Neural progenitor cell (in vitro differentiated cells): ENCODE measurements around the gene CFAP299. TPM values are rescaled to one million over a fixed set of nuclear protein-coding genes. Genes with fewer than 3 reads are reported as not detected.
"Not testable (repeated sequence)": the region's sequence is repeated elsewhere in the genome, so short reads cannot be mapped to it uniquely, and the experiment has no call there.

Experiments
- DNase-seq: peaks from one replicate; pipeline ENCODE4 v3.0.0-alpha.2; 2016; ENCODE audit warnings: low spot score
- H2AFZ ChIP-seq: fragments of 200-600 bp; sonication (generic); replicated peaks from 2 replicates; pipeline ENCODE4 v1.6.1; 2016; ENCODE audit warnings: antibody characterized with exemption
- H3F3A ChIP-seq: fragments of 200-600 bp; sonication (generic); 2 replicates; pipeline ENCODE4 v1.6.1; 2016; ENCODE audit warnings: antibody characterized with exemption, low read depth
- H3K27ac ChIP-seq: fragments of 200-600 bp; sonication (generic); 2 replicates; pipeline ENCODE4 v1.5.1; 2016; ENCODE audit warnings: mild to moderate bottlenecking
- H3K27me3 ChIP-seq: fragments of 200-600 bp; sonication (generic); 2 replicates; pipeline ENCODE4 v1.6.1; 2016; ENCODE audit warnings: mild to moderate bottlenecking, moderate library complexity
- H3K36me3 ChIP-seq: fragments of 200-600 bp; sonication (generic); 2 replicates; pipeline ENCODE4 v1.5.1; 2016
- H3K4me1 ChIP-seq: fragments of 200-600 bp; sonication (generic); 2 replicates; pipeline ENCODE4 v1.6.1; 2016; ENCODE audit warnings: mixed run types
- H3K4me2 ChIP-seq: fragments of 200-600 bp; sonication (generic); 2 replicates; pipeline ENCODE4 v1.6.1; 2016
- H3K4me3 ChIP-seq: fragments of 200-600 bp; sonication (generic); 2 replicates; pipeline ENCODE4 v1.5.1; 2016
- H3K79me2 ChIP-seq: fragments of 200-600 bp; sonication (generic); 2 replicates; pipeline ENCODE4 v1.6.1; 2016; ENCODE audit warnings: low read depth
- H3K9ac ChIP-seq: fragments of 200-600 bp; sonication (generic); 2 replicates; pipeline ENCODE4 v1.6.1; 2016
- H3K9me3 ChIP-seq: fragments of 200-600 bp; sonication (generic); 2 replicates; pipeline ENCODE4 v1.5.1; 2016; ENCODE audit warnings: low read depth
- H4K20me1 ChIP-seq: fragments of 200-600 bp; sonication (generic); 2 replicates; pipeline ENCODE4 v1.6.1; 2016; ENCODE audit warnings: low read depth
- H3K27ac Mint-ChIP-seq: 3 replicates; pipeline ENCODE4 v1.8.0; 2021; ENCODE audit warnings: mixed read lengths
- H3K27me3 Mint-ChIP-seq: 2 replicates; pipeline ENCODE4 v1.8.0; 2022; ENCODE audit warnings: low read depth, mild to moderate bottlenecking, inconsistent platforms, moderate library complexity, mixed read lengths; ENCODE audit not compliant: insufficient read depth
- H3K36me3 Mint-ChIP-seq: 3 replicates; pipeline ENCODE4 v1.8.0; 2021; ENCODE audit warnings: mixed read lengths
- H3K4me1 Mint-ChIP-seq: 3 replicates; pipeline ENCODE4 v1.8.0; 2021; ENCODE audit warnings: mixed read lengths
- H3K4me3 Mint-ChIP-seq: 3 replicates; pipeline ENCODE4 v1.8.0; 2021; ENCODE audit warnings: mild to moderate bottlenecking, moderate library complexity, mixed read lengths
- H3K9me3 Mint-ChIP-seq: 3 replicates; pipeline ENCODE4 v1.8.0; 2020; ENCODE audit warnings: mixed read lengths
- EZH2 ChIP-seq: fragments of 200-600 bp; sonication (generic); IDR thresholded peaks from 2 replicates; pipeline ENCODE4 v1.6.1; 2017; ENCODE audit warnings: antibody characterized with exemption, mild to moderate bottlenecking, moderate library complexity
- EZH2phosphoT487 ChIP-seq: fragments of 200-600 bp; sonication (generic); IDR thresholded peaks from 2 replicates; pipeline ENCODE4 v1.6.1; 2017; ENCODE audit warnings: antibody characterized with exemption
- total RNA-seq: library from RNA; depleted of rRNA; stranded (reverse); fragments of >200 nt; gene quantifications from 2 replicates; pipeline ENCODE4 v1.2.3, GENCODE V29; 2015; ENCODE audit warnings: low replicate concordance
- TF ChIP-seq, protein P1 (sequence below): fragments of 200-600 bp; sonication (generic); IDR thresholded peaks from 2 replicates; pipeline ENCODE4 v1.5.1; 2017; ENCODE audit warnings: antibody characterized with exemption, mild to moderate bottlenecking

Gene CFAP299
- total RNA-seq, 1 donor from 2014 or later, result not detected

GRCh38 chr4:80434238-80434637, 98.7 kb downstream of the CFAP299 start:
- H3F3A ChIP-seq, result no peaks in the 10 kb centered on the region
- H3K36me3 ChIP-seq, result no peaks in the 10 kb centered on the region
- Mint-ChIP-seq H3K9me3 (no peaks in the 10 kb centered on the region), H3K36me3 (no peaks in the 10 kb centered on the region), H3K27me3 (no peaks in the 10 kb centered on the region), H3K4me1 (no peaks in the 10 kb centered on the region), H3K27ac (no peak overlapping the region), H3K4me3 (no peak overlapping the region)
- H4K20me1 ChIP-seq, result no peaks in the 10 kb centered on the region
- H3K4me2 ChIP-seq, result no peak overlapping the region
- peaks cover 4% of the 10 kb centered on the region for H3K4me1 ChIP-seq
- H3K9ac ChIP-seq, result no peak overlapping the region
- no peak overlapping the region for H3K27ac ChIP-seq
- H2AFZ ChIP-seq, result no peak overlapping the region
- no peak for DNase-seq
- H3K27me3 ChIP-seq, result no peaks in the 10 kb centered on the region
- no peaks in the 10 kb centered on the region for H3K9me3 ChIP-seq
- no peaks in the 10 kb centered on the region for H3K79me2 ChIP-seq
- TF ChIP-seq, protein P1, sequence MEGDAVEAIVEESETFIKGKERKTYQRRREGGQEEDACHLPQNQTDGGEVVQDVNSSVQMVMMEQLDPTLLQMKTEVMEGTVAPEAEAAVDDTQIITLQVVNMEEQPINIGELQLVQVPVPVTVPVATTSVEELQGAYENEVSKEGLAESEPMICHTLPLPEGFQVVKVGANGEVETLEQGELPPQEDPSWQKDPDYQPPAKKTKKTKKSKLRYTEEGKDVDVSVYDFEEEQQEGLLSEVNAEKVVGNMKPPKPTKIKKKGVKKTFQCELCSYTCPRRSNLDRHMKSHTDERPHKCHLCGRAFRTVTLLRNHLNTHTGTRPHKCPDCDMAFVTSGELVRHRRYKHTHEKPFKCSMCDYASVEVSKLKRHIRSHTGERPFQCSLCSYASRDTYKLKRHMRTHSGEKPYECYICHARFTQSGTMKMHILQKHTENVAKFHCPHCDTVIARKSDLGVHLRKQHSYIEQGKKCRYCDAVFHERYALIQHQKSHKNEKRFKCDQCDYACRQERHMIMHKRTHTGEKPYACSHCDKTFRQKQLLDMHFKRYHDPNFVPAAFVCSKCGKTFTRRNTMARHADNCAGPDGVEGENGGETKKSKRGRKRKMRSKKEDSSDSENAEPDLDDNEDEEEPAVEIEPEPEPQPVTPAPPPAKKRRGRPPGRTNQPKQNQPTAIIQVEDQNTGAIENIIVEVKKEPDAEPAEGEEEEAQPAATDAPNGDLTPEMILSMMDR, result no peak
- TF ChIP-seq EZH2phosphoT487, result no peak
- no peak overlapping the region for H3K4me3 ChIP-seq

GRCh38 chr4:80438016-80438415, 102.5 kb downstream of the CFAP299 start:
- Mint-ChIP-seq H3K4me3 (no peak overlapping the region), H3K9me3 (no peaks in the 10 kb centered on the region), H3K27ac (no peak overlapping the region), H3K36me3 (no peaks in the 10 kb centered on the region), H3K4me1 (no peaks in the 10 kb centered on the region), H3K27me3 (peaks cover 2% of the 10 kb centered on the region)
- Histone ChIP-seq H3F3A (no peaks in the 10 kb centered on the region), H3K4me2 (no peak overlapping the region), H3K36me3 (no peaks in the 10 kb centered on the region), H2AFZ (no peak overlapping the region), H3K4me1 (peaks cover 8% of the 10 kb centered on the region), H4K20me1 (no peaks in the 10 kb centered on the region), H3K9ac (no peak overlapping the region), H3K27me3 (no peaks in the 10 kb centered on the region), H3K4me3 (no peak overlapping the region), H3K79me2 (no peaks in the 10 kb centered on the region), H3K9me3 (no peaks in the 10 kb centered on the region), H3K27ac (no peak overlapping the region)
- TF ChIP-seq EZH2 (no peak), EZH2phosphoT487 (no peak)
- TF ChIP-seq, protein P1, result no peak
- DNase-seq, result no peak

DNA sequence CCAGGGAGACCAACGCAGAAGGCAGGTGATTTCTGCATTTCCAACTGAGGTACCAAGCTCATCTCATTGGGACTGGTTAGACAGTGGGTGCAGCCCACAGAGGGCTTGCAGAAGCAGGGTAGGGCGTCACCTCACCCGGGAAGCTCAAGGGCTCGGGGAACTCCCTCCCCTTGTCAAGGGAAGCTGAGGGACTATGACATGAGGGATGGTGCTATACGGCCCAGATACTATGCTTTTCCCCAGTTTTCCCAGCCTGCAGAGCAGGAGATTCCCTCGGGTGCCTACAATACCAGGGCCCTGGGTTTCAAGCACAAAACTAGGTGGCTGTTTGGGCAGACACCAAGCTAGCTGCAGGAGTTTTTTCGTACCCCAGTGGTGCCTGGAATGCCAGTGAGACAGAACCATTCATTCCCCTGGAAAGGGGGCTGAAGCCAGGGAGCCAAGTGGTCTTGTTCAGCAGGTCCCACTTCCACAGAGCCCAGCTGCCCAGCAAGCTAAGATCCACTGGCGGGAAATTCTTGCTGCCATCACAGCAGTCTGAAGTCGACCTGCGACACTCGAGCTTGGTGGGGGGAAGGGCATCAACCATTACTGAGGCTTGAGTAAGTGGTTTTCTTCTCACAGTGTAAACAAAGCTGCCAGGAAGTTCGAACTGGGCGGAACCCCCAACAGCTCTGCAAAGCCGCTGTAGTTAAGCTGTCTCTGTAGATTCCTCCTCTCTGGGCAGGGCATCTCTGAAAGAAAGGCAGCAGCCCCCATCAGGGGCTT, 103.9 kb downstream of the CFAP299 start:
- DNase-seq, result peak; percentile 48
- H3K9ac ChIP-seq, H4K20me1 ChIP-seq, H3K4me3 Mint-ChIP-seq, H3K27ac ChIP-seq, H3K4me2 ChIP-seq, H3K36me3 ChIP-seq, H3K79me2 ChIP-seq, H3K4me1 Mint-ChIP-seq, H3K27ac Mint-ChIP-seq, H3K9me3 Mint-ChIP-seq, H3K36me3 Mint-ChIP-seq, H3K4me3 ChIP-seq, H3K9me3 ChIP-seq, H3K27me3 Mint-ChIP-seq, H3K27me3 ChIP-seq, H3K4me1 ChIP-seq, H3F3A ChIP-seq: not testable (repeated sequence)
- peak overlapping the region; percentile 93 for H2AFZ ChIP-seq

GRCh38 chr4:80446248-80446647, 110.7 kb downstream of the CFAP299 start:
- Histone ChIP-seq H3K27me3 (no peaks in the 10 kb centered on the region), H3K9ac (no peak overlapping the region), H3K4me3 (no peak overlapping the region), H3K4me1 (no peaks in the 10 kb centered on the region), H2AFZ (no peak overlapping the region), H3K4me2 (no peak overlapping the region), H3K36me3 (no peaks in the 10 kb centered on the region), H3K27ac (no peak overlapping the region), H3K9me3 (no peaks in the 10 kb centered on the region), H4K20me1 (no peaks in the 10 kb centered on the region), H3F3A (no peaks in the 10 kb centered on the region), H3K79me2 (no peaks in the 10 kb centered on the region)
- H3K9me3 Mint-ChIP-seq, result peaks cover 5% of the 10 kb centered on the region
- H3K27ac Mint-ChIP-seq, result no peak overlapping the region
- DNase-seq, result no peak
- H3K4me1 Mint-ChIP-seq, result no peaks in the 10 kb centered on the region
- TF ChIP-seq EZH2phosphoT487 (no peak), EZH2 (no peak)
- TF ChIP-seq, protein P1, result no peak
- no peaks in the 10 kb centered on the region for H3K36me3 Mint-ChIP-seq
- peaks cover 2% of the 10 kb centered on the region for H3K27me3 Mint-ChIP-seq
- no peak overlapping the region for H3K4me3 Mint-ChIP-seq
